KMS-11 (cell line): ENCODE results near the gene TRIO.

Source experiments
- H2AFZ ChIP-seq: fragments of 200-600 bp; sonication (generic); 2 replicates; pipeline ENCODE4 v1.6.1; 2016; ENCODE audit warnings: antibody characterized with exemption, mixed run types, low read depth
- H3K27ac ChIP-seq: fragments of 200-600 bp; sonication (generic); 2 replicates; pipeline ENCODE4 v1.6.1; 2016; ENCODE audit warnings: mild to moderate bottlenecking, mixed run types
- H3K27me3 ChIP-seq: fragments of 200-600 bp; sonication (generic); 2 replicates; pipeline ENCODE4 v1.6.1; 2017; ENCODE audit warnings: mild to moderate bottlenecking, low read depth, mixed run types, moderate library complexity; ENCODE audit not compliant: insufficient read depth
- H3K36me3 ChIP-seq: fragments of 200-600 bp; sonication (generic); 2 replicates; pipeline ENCODE4 v1.6.1; 2017; ENCODE audit warnings: mild to moderate bottlenecking, mixed run types; ENCODE audit not compliant: insufficient read depth
- H3K4me1 ChIP-seq: fragments of 200-600 bp; sonication (generic); 2 replicates; pipeline ENCODE4 v1.6.1; 2016; ENCODE audit warnings: mild to moderate bottlenecking, low read depth, mixed run types; ENCODE audit not compliant: poor library complexity, severe bottlenecking
- H3K4me2 ChIP-seq: fragments of 200-600 bp; sonication (generic); 2 replicates; pipeline ENCODE4 v1.7.0; 2016; ENCODE audit warnings: mild to moderate bottlenecking, mixed run types
- H3K4me3 ChIP-seq: fragments of 200-600 bp; sonication (generic); IDR thresholded peaks from 2 replicates; pipeline ENCODE4 v1.6.1; 2017; ENCODE audit warnings: low read depth, low read length, mixed read lengths; ENCODE audit not compliant: insufficient read depth
- H3K79me2 ChIP-seq: fragments of 200-600 bp; sonication (generic); 2 replicates; pipeline ENCODE4 v1.6.1; 2016; ENCODE audit warnings: low read depth, mixed run types; ENCODE audit not compliant: insufficient read depth
- H3K9ac ChIP-seq: fragments of 200-600 bp; sonication (generic); 2 replicates; pipeline ENCODE4 v1.6.1; 2016; ENCODE audit warnings: mild to moderate bottlenecking, mixed run types
- H4K20me1 ChIP-seq: fragments of 200-600 bp; sonication (generic); 2 replicates; pipeline ENCODE4 v1.6.1; 2016; ENCODE audit warnings: mild to moderate bottlenecking, mixed run types; ENCODE audit not compliant: insufficient read depth
- TF ChIP-seq, protein P1 (sequence below): fragments of 200-600 bp; sonication (generic); conservative IDR thresholded peaks from 2 replicates; pipeline ENCODE4 v1.6.1; 2017; ENCODE audit warnings: low read depth, mild to moderate bottlenecking, antibody characterized with exemption, low read length, moderate library complexity, mixed read lengths

TRIO gene

DNA sequence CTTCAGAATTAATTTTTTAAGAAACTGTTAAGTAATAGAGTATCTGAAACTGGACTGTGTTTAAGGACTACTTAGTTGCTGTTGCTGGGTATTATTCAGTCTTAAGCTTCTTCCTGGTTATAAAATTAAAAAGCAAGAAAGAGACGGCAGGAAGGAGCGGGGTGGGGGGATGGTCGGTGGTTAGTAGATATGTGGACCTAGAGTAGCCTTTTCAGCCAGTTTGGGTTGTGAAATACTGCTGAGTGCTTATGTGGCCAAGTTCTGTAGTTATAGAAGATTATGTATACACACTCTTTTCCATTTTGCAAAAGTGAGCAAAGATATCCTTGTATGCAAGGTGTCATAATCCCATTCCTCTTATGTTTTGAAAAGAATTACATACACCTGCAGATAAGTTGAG is 28.5 kb downstream of the TRIO start:
- no peak overlapping the region for H3K4me2 ChIP-seq
- H3K4me1 ChIP-seq, result peaks cover 35% of the 10 kb centered on the region
- no peaks in the 10 kb centered on the region for H3K27me3 ChIP-seq
- H3K36me3 ChIP-seq, result no peaks in the 10 kb centered on the region
- H3K4me3 ChIP-seq, result no peak overlapping the region
- H3K79me2 ChIP-seq, result peaks cover 99% of the 10 kb centered on the region
- H3K9ac ChIP-seq, result no peak overlapping the region
- H2AFZ ChIP-seq, result no peak overlapping the region
- no peak overlapping the region for H3K27ac ChIP-seq
- peaks cover 32% of the 10 kb centered on the region for H4K20me1 ChIP-seq
- TF ChIP-seq, protein P1, sequence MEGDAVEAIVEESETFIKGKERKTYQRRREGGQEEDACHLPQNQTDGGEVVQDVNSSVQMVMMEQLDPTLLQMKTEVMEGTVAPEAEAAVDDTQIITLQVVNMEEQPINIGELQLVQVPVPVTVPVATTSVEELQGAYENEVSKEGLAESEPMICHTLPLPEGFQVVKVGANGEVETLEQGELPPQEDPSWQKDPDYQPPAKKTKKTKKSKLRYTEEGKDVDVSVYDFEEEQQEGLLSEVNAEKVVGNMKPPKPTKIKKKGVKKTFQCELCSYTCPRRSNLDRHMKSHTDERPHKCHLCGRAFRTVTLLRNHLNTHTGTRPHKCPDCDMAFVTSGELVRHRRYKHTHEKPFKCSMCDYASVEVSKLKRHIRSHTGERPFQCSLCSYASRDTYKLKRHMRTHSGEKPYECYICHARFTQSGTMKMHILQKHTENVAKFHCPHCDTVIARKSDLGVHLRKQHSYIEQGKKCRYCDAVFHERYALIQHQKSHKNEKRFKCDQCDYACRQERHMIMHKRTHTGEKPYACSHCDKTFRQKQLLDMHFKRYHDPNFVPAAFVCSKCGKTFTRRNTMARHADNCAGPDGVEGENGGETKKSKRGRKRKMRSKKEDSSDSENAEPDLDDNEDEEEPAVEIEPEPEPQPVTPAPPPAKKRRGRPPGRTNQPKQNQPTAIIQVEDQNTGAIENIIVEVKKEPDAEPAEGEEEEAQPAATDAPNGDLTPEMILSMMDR, result no peak

DNA sequence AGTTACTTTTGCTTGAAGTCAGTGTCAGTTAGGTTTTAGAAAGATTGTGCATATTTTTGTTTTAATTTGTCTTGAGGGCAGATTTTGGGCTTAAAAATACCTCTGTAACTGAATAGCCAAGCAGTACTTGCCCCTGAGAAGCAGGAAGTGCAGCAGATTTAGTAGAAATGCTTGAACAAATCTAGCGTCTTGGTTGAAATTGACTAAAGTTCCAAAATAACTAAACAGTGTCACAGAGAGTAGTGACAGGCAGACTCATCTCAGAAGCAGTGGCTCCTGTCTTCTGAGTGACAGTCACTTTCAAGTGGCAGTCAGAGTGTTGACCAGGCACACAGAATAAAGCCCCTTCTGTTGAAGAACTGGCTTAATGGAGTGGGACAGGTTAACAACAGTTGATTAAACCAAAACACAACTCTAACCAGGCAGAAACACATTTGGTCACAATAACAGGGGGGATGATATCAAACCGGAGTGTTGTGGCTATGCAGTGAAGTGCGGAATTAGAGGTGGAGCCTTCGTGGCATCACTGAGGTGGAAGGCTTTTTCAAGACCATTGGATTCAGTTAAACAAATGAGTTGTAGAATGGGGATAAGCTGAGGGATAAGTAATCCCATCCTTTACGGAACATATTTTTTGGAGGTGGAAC is 29.1 kb downstream of the TRIO start:
- Histone ChIP-seq H2AFZ (no peak overlapping the region), H3K27ac (no peak overlapping the region), H3K79me2 (peaks cover 100% of the 10 kb centered on the region), H3K27me3 (no peaks in the 10 kb centered on the region), H3K4me3 (no peak overlapping the region), H3K4me1 (peaks cover 37% of the 10 kb centered on the region), H3K9ac (no peak overlapping the region), H3K36me3 (no peaks in the 10 kb centered on the region), H3K4me2 (no peak overlapping the region), H4K20me1 (peaks cover 37% of the 10 kb centered on the region)
- TF ChIP-seq, protein P1, result no peak

DNA sequence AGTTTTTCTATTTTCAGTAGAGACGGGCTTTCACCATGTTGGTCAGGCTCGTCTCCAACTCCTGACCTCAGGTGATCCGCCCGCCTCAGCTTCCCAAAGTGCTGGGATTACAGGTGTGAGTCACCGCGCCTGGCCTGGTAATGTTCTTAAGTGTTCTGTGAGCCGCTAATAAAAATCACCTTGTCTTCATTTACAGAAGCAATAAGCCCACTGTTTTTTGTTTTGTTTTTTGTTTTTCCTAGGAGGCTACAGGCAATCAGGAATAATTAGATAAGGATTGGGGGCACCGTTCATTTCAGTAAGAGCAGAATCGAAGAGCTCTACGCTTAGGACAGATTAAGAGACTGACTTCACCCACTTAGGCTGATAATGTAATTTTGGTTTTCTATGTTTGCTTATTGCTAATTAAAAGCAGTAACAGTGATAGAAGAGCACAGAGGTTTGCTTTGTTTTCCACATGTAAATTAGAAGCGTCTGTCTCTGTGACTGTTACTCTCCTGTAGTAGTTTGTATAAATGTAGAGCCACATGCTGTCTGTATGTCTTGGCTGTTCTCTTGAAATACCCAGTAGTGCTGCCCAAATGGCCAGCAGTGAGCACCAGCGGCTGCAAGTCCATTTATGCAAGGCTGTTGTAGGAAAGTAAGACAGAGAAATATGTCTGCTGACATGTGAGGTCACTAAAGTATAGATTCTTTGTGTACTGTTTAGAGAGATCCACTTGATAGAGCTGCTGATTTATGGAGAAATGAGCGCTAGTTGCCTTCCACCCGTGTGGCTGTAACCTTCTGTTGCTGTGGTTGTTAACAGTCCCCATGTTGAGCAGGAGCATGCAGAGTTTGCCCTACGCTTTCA is 30.5 kb downstream of the TRIO start:
- H3K4me2 ChIP-seq, result no peak overlapping the region
- no peak overlapping the region for H3K4me3 ChIP-seq

GRCh38 chr5:14174230-14174636 is 31.1 kb downstream of the TRIO start:
- Histone ChIP-seq H2AFZ (no peak overlapping the region), H3K36me3 (no peaks in the 10 kb centered on the region), H3K79me2 (peaks cover 100% of the 10 kb centered on the region), H3K4me1 (peaks cover 48% of the 10 kb centered on the region), H3K4me2 (no peak overlapping the region), H3K27ac (no peak overlapping the region), H3K4me3 (no peak overlapping the region), H4K20me1 (peaks cover 33% of the 10 kb centered on the region), H3K9ac (no peak overlapping the region), H3K27me3 (no peaks in the 10 kb centered on the region)
- TF ChIP-seq, protein P1, result no peak

More for the DNA sequence above, 30.5 kb downstream of the TRIO start:
- TF ChIP-seq, protein P1, result no peak
- peaks cover 100% of the 10 kb centered on the region for H3K79me2 ChIP-seq
- no peak overlapping the region for H3K27ac ChIP-seq
- H2AFZ ChIP-seq, result no peak overlapping the region
- H3K27me3 ChIP-seq, result no peaks in the 10 kb centered on the region
- no peaks in the 10 kb centered on the region for H3K36me3 ChIP-seq
- peaks cover 39% of the 10 kb centered on the region for H4K20me1 ChIP-seq
- H3K9ac ChIP-seq, result no peak overlapping the region
- H3K4me1 ChIP-seq, result peaks cover 48% of the 10 kb centered on the region
